Measurements from ENCODE around the gene IL20RA.
"Not testable (repeated sequence)": the region's sequence is repeated elsewhere in the genome, so short reads cannot be mapped to it uniquely, and the experiment has no call there.

Gene IL20RA

GRCh38 chr6:137002505-137002904, 42.3 kb downstream of the IL20RA start:
- no peak for DNase-seq

- DNase-seq, result no peak
Observed at GRCh38 chr6:137001977-137002302, 42.8 kb downstream of the IL20RA start.

GRCh38 chr6:137001299-137001976, 43.3 kb downstream of the IL20RA start:
- no peak for DNase-seq

GRCh38 chr6:137000825-137001224, 43.9 kb downstream of the IL20RA start:
- DNase-seq, result no peak

GRCh38 chr6:136995521-136995920, 49.2 kb downstream of the IL20RA start:
- no peak for DNase-seq

GRCh38 chr6:136994782-136995181, 50.0 kb downstream of the IL20RA start:
- DNase-seq, result no peak

- DNase-seq, result no peak
Observed at GRCh38 chr6:136992113-136992512, 52.7 kb downstream of the IL20RA start.

GRCh38 chr6:136991646-136992045, 53.1 kb downstream of the IL20RA start:
- DNase-seq, result no peak

- no peak for DNase-seq
Observed at GRCh38 chr6:136990754-136991153, 54.0 kb downstream of the IL20RA start.

GRCh38 chr6:136990242-136990578, 54.6 kb downstream of the IL20RA start:
- DNase-seq, result no peak

GRCh38 chr6:136989571-136990241, 55.1 kb downstream of the IL20RA start:
- no peak for DNase-seq

GRCh38 chr6:136987526-136987925, 57.2 kb downstream of the IL20RA start:
- no peak for DNase-seq

- DNase-seq, result no peak
Observed at GRCh38 chr6:136985502-136985901, 59.3 kb downstream of the IL20RA start.

- no peak for DNase-seq
Observed at GRCh38 chr6:136984578-136984977, 60.2 kb downstream of the IL20RA start.

GRCh38 chr6:136983687-136984086, 61.1 kb downstream of the IL20RA start:
- DNase-seq, result no peak

GRCh38 chr6:136982928-136983327, 61.8 kb downstream of the IL20RA start:
- no peak for DNase-seq

GRCh38 chr6:136980070-136980469, 64.7 kb downstream of the IL20RA start:
- DNase-seq, result no peak

GRCh38 chr6:136979206-136979605, 65.6 kb downstream of the IL20RA start:
- no peak for DNase-seq

- no peak for DNase-seq
Observed at GRCh38 chr6:136977075-136977474, 67.7 kb downstream of the IL20RA start.

GRCh38 chr6:136975089-136975715, 69.6 kb downstream of the IL20RA start:
- DNase-seq, result no peak

GRCh38 chr6:136973781-136974180, 71.0 kb downstream of the IL20RA start:
- not testable (repeated sequence) for DNase-seq

GRCh38 chr6:136971609-136972008, 73.2 kb downstream of the IL20RA start:
- no peak for DNase-seq

GRCh38 chr6:136969930-136970329, 74.8 kb downstream of the IL20RA start:
- no peak for DNase-seq

- DNase-seq, result no peak
Observed at GRCh38 chr6:136969433-136969832, 75.3 kb downstream of the IL20RA start.

- DNase-seq, result no peak
Observed at GRCh38 chr6:136968837-136969236, 75.9 kb downstream of the IL20RA start.

Data from NCI-H187 (cell line).